Peyer's patch (tissue), 4 donors: ENCODE results near the gene PNMA3.

ENCODE experiments used
- CTCF ChIP-seq, 6 experiments: fragments of 450-650 bp in 4 of 6; fragments of 200-600 bp in 2 of 6; sonication (generic) in 1 of 6; IDR thresholded peaks; one replicate each; pipeline ENCODE4 v1.5.1; 2017 to 2019; ENCODE audit warnings: antibody characterized with exemption in 6 of 6, mild to moderate bottlenecking in 3 of 6, moderate library complexity in 1 of 6
- POLR2A ChIP-seq, 2 donors: fragments of 450-650 bp; IDR thresholded peaks; one replicate each; pipeline ENCODE4 v1.5.1; 2017; ENCODE audit warnings: antibody characterized with exemption in 2 of 2, mild to moderate bottlenecking in 2 of 2, moderate library complexity in 2 of 2

- TF ChIP-seq CTCF (IDR thresholded peaks at IDR 0.05) (no peak), POLR2A (IDR thresholded peaks at IDR 0.05) (no peak)
Measured at GRCh38 chrX:153060095-153060445, 3.8 kb downstream of the PNMA3 start.
